ENCODE measurements around the gene CTIF. TPM values are rescaled to one million over a fixed set of nuclear protein-coding genes. Genes with fewer than 3 reads are reported as not detected.

CTIF gene
- total RNA-seq, 2 experiments from 2014 or later, result 0.06 to 0.38 TPM

DNA sequence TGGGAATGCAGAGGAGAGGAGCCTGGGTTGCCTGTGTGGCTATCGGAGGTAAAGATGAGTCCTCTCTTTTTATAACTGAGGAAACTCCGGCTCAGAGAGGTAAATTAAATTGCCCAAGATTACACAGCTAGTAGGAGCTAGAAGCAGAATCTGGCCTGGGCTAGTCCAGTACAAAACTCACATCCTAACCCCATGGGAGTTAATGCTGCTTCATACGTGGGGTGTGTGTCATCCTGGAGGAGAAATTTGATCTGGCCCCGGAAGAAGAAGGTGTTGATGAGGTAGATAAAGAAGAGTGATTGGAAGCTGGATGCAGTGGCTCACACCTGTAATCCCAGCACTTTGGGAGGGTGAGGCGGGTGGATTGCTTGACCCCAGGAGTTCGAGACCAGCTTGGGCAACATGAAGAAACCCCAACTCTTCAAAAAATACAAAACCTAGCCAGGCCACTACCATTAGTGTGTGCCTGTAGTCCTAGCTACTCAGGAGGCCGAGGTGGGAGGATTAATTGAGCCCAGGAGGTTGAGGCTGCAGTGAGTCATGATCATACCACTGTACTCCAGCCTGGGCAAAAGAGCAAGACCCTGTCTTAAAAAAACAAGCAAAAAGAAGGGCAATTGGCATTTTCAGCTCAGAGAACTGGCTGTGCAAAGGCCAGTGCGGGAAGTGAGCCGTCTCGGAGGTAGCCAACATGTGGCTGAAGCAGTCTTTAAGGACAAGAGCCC lies 33.7 kb downstream of the CTIF start:
- no peak overlapping the region for H3K4me3 ChIP-seq (ENCODE audit: low read depth, low read length, poor library complexity, severe bottlenecking)
- H2AFZ ChIP-seq (ENCODE audit: low read length), result no peak overlapping the region
- ChIA-PET CTCF (ENCODE audit: unreplicated experiment) (no interaction called here), POLR2A (no interaction called here)
- no peaks in the 10 kb centered on the region for H3K4me1 ChIP-seq (ENCODE audit: insufficient read depth, low read length, poor library complexity, severe bottlenecking)
- no peaks in the 10 kb centered on the region for H3K79me2 ChIP-seq (ENCODE audit: insufficient read depth, low read depth, low read length)
- no peaks in the 10 kb centered on the region for H4K20me1 ChIP-seq (ENCODE audit: insufficient read depth, low read length)
- H3K4me2 ChIP-seq (ENCODE audit: low read length), result no peak overlapping the region
- BruUV-seq (replicated peaks), result no TSS peak
- H3K9me3 ChIP-seq (ENCODE audit: low read length), result no peaks in the 10 kb centered on the region
- H3K9me2 ChIP-seq (ENCODE audit: insufficient read depth, low read length), result no peaks in the 10 kb centered on the region
- TF ChIP-seq, protein P1, sequence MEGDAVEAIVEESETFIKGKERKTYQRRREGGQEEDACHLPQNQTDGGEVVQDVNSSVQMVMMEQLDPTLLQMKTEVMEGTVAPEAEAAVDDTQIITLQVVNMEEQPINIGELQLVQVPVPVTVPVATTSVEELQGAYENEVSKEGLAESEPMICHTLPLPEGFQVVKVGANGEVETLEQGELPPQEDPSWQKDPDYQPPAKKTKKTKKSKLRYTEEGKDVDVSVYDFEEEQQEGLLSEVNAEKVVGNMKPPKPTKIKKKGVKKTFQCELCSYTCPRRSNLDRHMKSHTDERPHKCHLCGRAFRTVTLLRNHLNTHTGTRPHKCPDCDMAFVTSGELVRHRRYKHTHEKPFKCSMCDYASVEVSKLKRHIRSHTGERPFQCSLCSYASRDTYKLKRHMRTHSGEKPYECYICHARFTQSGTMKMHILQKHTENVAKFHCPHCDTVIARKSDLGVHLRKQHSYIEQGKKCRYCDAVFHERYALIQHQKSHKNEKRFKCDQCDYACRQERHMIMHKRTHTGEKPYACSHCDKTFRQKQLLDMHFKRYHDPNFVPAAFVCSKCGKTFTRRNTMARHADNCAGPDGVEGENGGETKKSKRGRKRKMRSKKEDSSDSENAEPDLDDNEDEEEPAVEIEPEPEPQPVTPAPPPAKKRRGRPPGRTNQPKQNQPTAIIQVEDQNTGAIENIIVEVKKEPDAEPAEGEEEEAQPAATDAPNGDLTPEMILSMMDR (conservative IDR thresholded peaks at IDR 0.05; ENCODE audit: low read length), result no peak
- no peak for TF ChIP-seq EZH2phosphoT487 (IDR thresholded peaks at IDR 0.05; ENCODE audit: borderline replicate concordance, low read depth, low read length)
- H3K36me3 ChIP-seq (ENCODE audit: insufficient read depth, low read length), result no peaks in the 10 kb centered on the region
- DNase-seq (ENCODE audit: low spot score), result no peak
- intact Hi-C loops (cut with micrococcal nuclease; ENCODE audit: unreplicated experiment), result no loop called here
- H3K27ac ChIP-seq (ENCODE audit: low read depth, low read length, poor library complexity, severe bottlenecking), result no peak overlapping the region

DNA sequence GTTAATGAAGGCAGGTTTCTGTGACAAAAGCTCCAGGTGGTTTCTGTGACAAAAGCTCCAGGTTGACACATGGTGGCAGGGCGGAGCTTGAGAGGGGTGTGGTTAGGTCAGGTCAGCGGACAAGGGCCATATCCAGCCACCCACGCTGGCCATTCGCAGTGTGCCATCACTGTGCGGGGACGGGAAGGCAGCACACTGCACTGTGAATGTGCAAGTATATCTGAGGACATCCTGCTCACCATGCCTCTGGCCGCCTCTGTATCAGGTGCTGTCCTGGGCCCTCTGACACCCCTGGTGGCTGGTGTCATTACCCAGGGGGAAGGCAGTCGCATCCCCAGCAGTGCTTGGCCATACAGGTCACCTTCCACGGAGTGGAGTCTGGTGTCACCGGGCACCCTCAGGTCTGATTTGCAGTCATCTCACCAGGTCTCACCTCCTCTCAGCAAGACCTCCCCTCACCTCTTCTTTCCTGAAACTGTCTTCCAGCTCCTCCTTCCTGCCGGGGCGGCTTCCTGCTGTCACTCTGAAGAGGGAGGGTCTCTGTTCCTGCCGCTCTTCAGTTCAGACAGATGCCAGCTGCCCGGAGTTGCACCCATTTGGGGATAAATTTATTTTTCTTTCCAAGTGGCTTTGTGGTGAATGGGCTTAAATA lies 34.9 kb downstream of the CTIF start:
- Histone ChIP-seq H3K9me3 (ENCODE audit: low read length) (no peaks in the 10 kb centered on the region), H3K27ac (ENCODE audit: low read depth, low read length, poor library complexity, severe bottlenecking) (no peak overlapping the region), H4K20me1 (ENCODE audit: insufficient read depth, low read length) (no peaks in the 10 kb centered on the region), H3K4me1 (ENCODE audit: insufficient read depth, low read length, poor library complexity, severe bottlenecking) (no peaks in the 10 kb centered on the region), H3K4me3 (ENCODE audit: low read depth, low read length, poor library complexity, severe bottlenecking) (no peak overlapping the region), H3K4me2 (ENCODE audit: low read length) (no peak overlapping the region), H3K9me2 (ENCODE audit: insufficient read depth, low read length) (no peaks in the 10 kb centered on the region), H3K36me3 (ENCODE audit: insufficient read depth, low read length) (no peaks in the 10 kb centered on the region), H3K79me2 (ENCODE audit: insufficient read depth, low read depth, low read length) (no peaks in the 10 kb centered on the region), H2AFZ (ENCODE audit: low read length) (no peak overlapping the region)
- DNase-seq (ENCODE audit: low spot score), result no peak
- no TSS peak for BruUV-seq (replicated peaks)
- TF ChIP-seq, protein P1 (conservative IDR thresholded peaks at IDR 0.05; ENCODE audit: low read length), result no peak
- TF ChIP-seq EZH2phosphoT487 (IDR thresholded peaks at IDR 0.05; ENCODE audit: borderline replicate concordance, low read depth, low read length), result no peak
- intact Hi-C loops (cut with micrococcal nuclease; ENCODE audit: unreplicated experiment), result no loop called here
- POLR2A ChIA-PET, result no interaction called here
- CTCF ChIA-PET (ENCODE audit: unreplicated experiment), result no interaction called here

DNA sequence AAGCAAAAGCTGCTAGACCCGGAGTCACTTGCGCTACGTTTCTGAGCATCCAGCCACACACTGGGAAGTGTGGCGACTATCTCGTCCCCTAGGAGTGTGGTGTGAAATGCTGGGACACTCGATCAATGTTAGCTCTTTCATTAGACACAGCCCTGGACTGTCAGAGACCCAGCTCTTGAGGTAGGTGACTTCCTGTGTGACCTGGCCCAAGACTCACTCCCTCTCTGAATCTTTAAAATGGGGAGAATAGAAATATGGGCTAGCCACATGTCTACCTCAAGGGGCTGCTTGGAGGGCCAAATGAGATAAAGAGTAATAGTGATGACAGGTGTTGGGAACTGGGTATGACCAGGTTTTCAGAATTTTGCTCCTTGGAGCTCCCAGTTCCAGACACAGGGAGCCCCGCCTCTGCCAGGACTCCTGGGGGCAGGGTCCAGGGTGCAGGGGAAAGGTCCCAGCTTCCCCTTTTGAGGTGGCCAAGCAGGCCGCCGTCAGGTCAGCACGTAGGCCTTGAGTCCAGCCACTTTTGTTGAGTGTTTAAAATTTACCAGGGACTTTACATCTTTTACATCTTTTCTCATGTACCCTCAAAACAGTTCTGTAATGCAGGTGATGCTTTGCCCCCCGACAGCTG lies 36.0 kb downstream of the CTIF start:
- no peaks in the 10 kb centered on the region for H4K20me1 ChIP-seq (ENCODE audit: insufficient read depth, low read length)
- H3K4me3 ChIP-seq (ENCODE audit: low read depth, low read length, poor library complexity, severe bottlenecking), result no peak overlapping the region
- no peak overlapping the region for H2AFZ ChIP-seq (ENCODE audit: low read length)
- ChIA-PET POLR2A (no interaction called here), CTCF (ENCODE audit: unreplicated experiment) (no interaction called here)
- H3K4me2 ChIP-seq (ENCODE audit: low read length), result no peak overlapping the region
- no peak for DNase-seq (ENCODE audit: low spot score)
- H3K36me3 ChIP-seq (ENCODE audit: insufficient read depth, low read length), result no peaks in the 10 kb centered on the region
- intact Hi-C loops (cut with micrococcal nuclease; ENCODE audit: unreplicated experiment), result no loop called here
- TF ChIP-seq, protein P1 (conservative IDR thresholded peaks at IDR 0.05; ENCODE audit: low read length), result no peak
- no peak for TF ChIP-seq EZH2phosphoT487 (IDR thresholded peaks at IDR 0.05; ENCODE audit: borderline replicate concordance, low read depth, low read length)
- H3K9me2 ChIP-seq (ENCODE audit: insufficient read depth, low read length), result no peaks in the 10 kb centered on the region
- no peaks in the 10 kb centered on the region for H3K79me2 ChIP-seq (ENCODE audit: insufficient read depth, low read depth, low read length)
- H3K9me3 ChIP-seq (ENCODE audit: low read length), result no peaks in the 10 kb centered on the region
- no TSS peak for BruUV-seq (replicated peaks)
- no peaks in the 10 kb centered on the region for H3K4me1 ChIP-seq (ENCODE audit: insufficient read depth, low read length, poor library complexity, severe bottlenecking)
- H3K27ac ChIP-seq (ENCODE audit: low read depth, low read length, poor library complexity, severe bottlenecking), result no peak overlapping the region

Measured in OCI-LY7 (cell line).